Hepatocyte (in vitro differentiated cells): Measurements from ENCODE around the gene SCD5.

Experiments used
- CTCF ChIP-seq: fragments of 200-600 bp; sonication (generic); IDR thresholded peaks from 2 replicates; pipeline ENCODE4 v1.5.1; 2016; ENCODE audit warnings: antibody characterized with exemption, mild to moderate bottlenecking; ENCODE audit not compliant: poor library complexity
- EZH2 ChIP-seq: fragments of 200-600 bp; sonication (generic); IDR thresholded peaks from 2 replicates; pipeline ENCODE4 v1.6.1; 2016; ENCODE audit warnings: antibody characterized with exemption, mild to moderate bottlenecking, borderline replicate concordance

DNA sequence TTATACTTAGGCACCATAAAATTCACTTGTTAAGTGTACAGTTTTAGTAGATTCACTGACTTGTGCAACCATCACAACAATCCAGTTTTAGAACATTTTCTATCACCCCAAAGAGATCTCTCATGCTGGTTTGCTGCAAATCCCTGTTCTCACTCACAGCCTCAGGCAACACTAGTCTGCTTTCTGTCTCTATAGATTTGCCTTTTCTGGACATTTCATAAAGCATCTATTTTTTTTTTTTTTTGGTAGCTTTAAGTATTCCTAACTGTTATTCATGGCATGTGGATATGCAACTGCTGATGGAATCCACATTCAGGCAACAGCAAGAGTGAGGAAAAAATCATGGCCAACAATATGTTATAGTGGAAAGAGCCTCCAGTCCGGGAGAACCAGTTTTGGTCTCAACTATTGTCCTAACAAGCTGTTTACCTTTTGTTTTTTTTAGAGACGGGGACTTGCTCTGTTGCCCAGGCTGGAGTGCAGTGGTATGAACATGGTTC, 209.8 kb downstream of the SCD5 start:
- no peak for TF ChIP-seq CTCF
- TF ChIP-seq EZH2: no peak
